HepG2 (cell line): ENCODE data around the gene DCC. TPM values are rescaled to one million over a fixed set of nuclear protein-coding genes. Genes with fewer than 3 reads are reported as not detected.

Experiments used
- ATAC-seq: fragments of 200-7000 bp; cut with Tn5 transposase; 3 replicates; pipeline ENCODE4 v1.9.1; 2020; ENCODE audit warnings: mild to moderate bottlenecking, moderate library complexity
- BruUV-seq: library from RNA; stranded (reverse); fragments of 400-500 nt; replicated peaks from 2 replicates; lab custom pipeline; 2021; lab: Mats Ljungman, UMichigan
- CTCF ChIA-PET: fragments of 300-600 bp; formaldehyde crosslinking; extraction: SDS; loops from one replicate; lab custom pipeline; 2021; ENCODE audit warnings: low total read pairs, inconsistent platforms, low intra/inter-chr PET ratio; lab: Yijun Ruan, JAX
- POLR2A ChIA-PET: fragments of 350-600 bp; sonication (Branson Sonifier 250); formaldehyde crosslinking; loops from one replicate; lab custom pipeline; 2020; ENCODE audit warnings: antibody characterized with exemption, inconsistent platforms; lab: Yijun Ruan, JAX
- DNase-seq: peaks from one replicate; pipeline ENCODE4 v3.0.0-alpha.2; 2015; ENCODE audit warnings: low spot score
- FAIRE-seq: peaks from 3 replicates; lab custom pipeline; 2011; peaks lifted over from hg19 to GRCh38; lab: Jason Lieb, UNC
- H2AFZ ChIP-seq: one replicate; pipeline ENCODE4 v1.6.1; 2011; ENCODE audit warnings: low read length, inconsistent platforms
- H3K27ac ChIP-seq: fragments of 300-600 bp; 3 replicates; pipeline ENCODE4 v1.8.0; 2011; ENCODE audit warnings: mixed run types, mild to moderate bottlenecking, mixed read lengths, low read length, inconsistent platforms; ENCODE audit not compliant: insufficient read depth; ENCODE audit errors: extremely low read length
- H3K27me3 ChIP-seq, 2 experiments: fragments of 200-600 bp in 1 of 2; 2 replicates in 1 of 2; 3 replicates in 1 of 2; pipeline versions ENCODE4 v1.6.0 to v1.8.0; 2011; ENCODE audit warnings: low read length in 2 of 2, mild to moderate bottlenecking in 2 of 2, moderate library complexity in 2 of 2, inconsistent platforms in 1 of 2; ENCODE audit not compliant: insufficient read depth in 2 of 2, control insufficient read depth in 1 of 2
- H3K36me3 ChIP-seq, 2 experiments: fragments of 200-600 bp in 1 of 2; replicated peaks in 1 of 2; 2 replicates in 1 of 2; 3 replicates in 1 of 2; pipeline versions ENCODE4 v1.5.1 to v1.8.0; 2011; ENCODE audit warnings: low read length in 2 of 2, inconsistent platforms in 1 of 2; ENCODE audit not compliant: insufficient read depth in 2 of 2, control insufficient read depth in 1 of 2
- H3K4me1 ChIP-seq: 2 replicates; pipeline ENCODE4 v1.5.1; 2012; ENCODE audit warnings: low read length, inconsistent platforms; ENCODE audit not compliant: insufficient read depth
- H3K4me2 ChIP-seq: 2 replicates; pipeline ENCODE4 v1.6.0; 2011; ENCODE audit warnings: low read depth, low read length, inconsistent platforms
- H3K4me3 ChIP-seq, 3 experiments: fragments of 200-600 bp in 1 of 3; sonication (generic), shearing (Covaris generic) in 1 of 3; replicated peaks in 1 of 3; 2 replicates each; pipeline ENCODE4 v1.5.1; 2011 to 2016; ENCODE audit warnings: low read length in 3 of 3, inconsistent platforms in 2 of 3, low read depth in 2 of 3, mild to moderate bottlenecking in 2 of 3, control low read depth in 1 of 3, mixed read lengths in 1 of 3; ENCODE audit not compliant: insufficient read depth in 1 of 3
- H3K79me2 ChIP-seq: one replicate; pipeline ENCODE4 v1.6.1; 2011; ENCODE audit warnings: low read length, inconsistent platforms; ENCODE audit not compliant: insufficient read depth
- H3K9ac ChIP-seq: 2 replicates; pipeline ENCODE4 v1.6.0; 2011; ENCODE audit warnings: mild to moderate bottlenecking, low read depth, low read length, inconsistent platforms; ENCODE audit not compliant: insufficient read depth
- H3K9me3 ChIP-seq: 2 replicates; pipeline ENCODE4 v1.5.1; 2012; ENCODE audit warnings: mild to moderate bottlenecking, low read length
- H4K20me1 ChIP-seq: 2 replicates; pipeline ENCODE4 v1.6.0; 2011; ENCODE audit warnings: inconsistent platforms, mild to moderate bottlenecking, low read length, moderate library complexity; ENCODE audit not compliant: insufficient read depth
- ARID2 ChIP-seq: sonication (generic); formaldehyde crosslinking; IDR thresholded peaks from 2 replicates; pipeline ENCODE4 v1.8.1; 2022; ENCODE audit warnings: mild to moderate bottlenecking, missing genetic modification reagents, borderline replicate concordance
- ASH2L ChIP-seq: fragments of 300-600, 200-600 bp; sonication (generic); IDR thresholded peaks from 2 replicates; pipeline ENCODE4 v1.7.0; 2017; ENCODE audit warnings: low read depth, mild to moderate bottlenecking, moderate library complexity, mixed read lengths, low read length; ENCODE audit not compliant: insufficient read length
- ATF5 ChIP-seq: sonication (generic); formaldehyde crosslinking; IDR thresholded peaks from 2 replicates; pipeline ENCODE4 v1.4.0; 2020; ENCODE audit warnings: mild to moderate bottlenecking, low read depth, missing genetic modification reagents
- BCL6 ChIP-seq: IDR thresholded peaks from 2 replicates; pipeline ENCODE4 v1.6.1; 2016; ENCODE audit warnings: missing genetic modification reagents, missing compliant biosample characterization
- DRAP1 ChIP-seq: IDR thresholded peaks from 2 replicates; pipeline ENCODE4 v1.6.1; 2016; ENCODE audit warnings: missing genetic modification reagents, missing compliant biosample characterization
- KDM4B ChIP-seq: sonication (generic); formaldehyde crosslinking; IDR thresholded peaks from 2 replicates; pipeline ENCODE4 v1.4.0; 2020; ENCODE audit warnings: missing genetic modification reagents
- NBN ChIP-seq: fragments of 450-650 bp; conservative IDR thresholded peaks from 2 replicates; pipeline ENCODE4 v1.6.1; 2017
- NR1H2 ChIP-seq: sonication (generic); formaldehyde crosslinking; IDR thresholded peaks from 2 replicates; pipeline ENCODE4 v1.8.1; 2022; ENCODE audit warnings: low read depth, missing genetic modification reagents, borderline replicate concordance
- SRSF4 ChIP-seq: fragments of 200-400 bp; formaldehyde crosslinking; IDR thresholded peaks from one replicate; pipeline ENCODE4 v1.6.1; 2018; ENCODE audit warnings: mild to moderate bottlenecking, low read depth, low read length, moderate library complexity; ENCODE audit not compliant: poor library complexity, severe bottlenecking
- TFE3 ChIP-seq: IDR thresholded peaks from 2 replicates; pipeline ENCODE4 v1.6.1; 2016
- TGIF2 ChIP-seq: IDR thresholded peaks from 2 replicates; pipeline ENCODE4 v1.6.1; 2016; ENCODE audit warnings: control low read depth, missing compliant biosample characterization
- ZBTB39 ChIP-seq: sonication (generic); formaldehyde crosslinking; IDR thresholded peaks from 2 replicates; pipeline ENCODE4 v1.5.0; 2020; ENCODE audit warnings: missing genetic modification reagents
- ZBTB49 ChIP-seq: sonication (generic); formaldehyde crosslinking; IDR thresholded peaks from 2 replicates; pipeline ENCODE4 v1.4.0; 2020; ENCODE audit warnings: missing genetic modification reagents, borderline replicate concordance
- ZNF230 ChIP-seq: sonication (generic); formaldehyde crosslinking; IDR thresholded peaks from 2 replicates; pipeline ENCODE4 v1.4.0; 2020; ENCODE audit warnings: mild to moderate bottlenecking, missing genetic modification reagents
- ZNF317 ChIP-seq: sonication (generic); formaldehyde crosslinking; IDR thresholded peaks from 2 replicates; pipeline ENCODE4 v1.5.0; 2020; ENCODE audit warnings: mild to moderate bottlenecking, missing genetic modification reagents
- ZNF335 ChIP-seq: sonication (generic); formaldehyde crosslinking; IDR thresholded peaks from 2 replicates; pipeline ENCODE4 v1.4.0; 2020; ENCODE audit warnings: missing genetic modification reagents
- ZNF33B ChIP-seq: sonication (generic); formaldehyde crosslinking; IDR thresholded peaks from 2 replicates; pipeline ENCODE4 v1.5.1; 2020; ENCODE audit warnings: mild to moderate bottlenecking, missing genetic modification reagents
- WGBS: methylation state at CpG from one replicate; pipeline ENCODE4 v1.1.6; 2017; ENCODE audit warnings: low lambda C conversion rate; 5-methylcytosine and 5-hydroxymethylcytosine counted together
- in situ Hi-C: cut with HindIII; loops from 2 replicates; pipeline ENCODE4 v1.10.0; 2017; ENCODE audit warnings: low pct_unique_long_range_greater_than_20kb; ENCODE audit not compliant: extremely low pct_ligation_motif_present
- intact Hi-C: fragments of 100-400 bp; cut with micrococcal nuclease; formaldehyde crosslinking; loops from one replicate; pipeline ENCODE4 v1.10.0; 2022; ENCODE audit not compliant: unreplicated experiment
- polyA plus RNA-seq, 8 experiments: library from polyadenylated mRNA; depleted of rRNA in 3 of 8; stranded (reverse) in 7 of 8; unstranded in 1 of 8; fragments of >200 nt; fragmentation: Illumina TruSeq in 4 of 8; extraction: Trizol in 4 of 8; gene quantifications; 2 replicates each; pipeline versions ENCODE4 v1.2.1 to v1.2.3, GENCODE V29; 2011 to 2016; ENCODE audit warnings: low read depth in 4 of 8, missing spikeins in 1 of 8, mixed read lengths in 1 of 8; ENCODE audit not compliant: insufficient read depth in 1 of 8
- total RNA-seq, 5 experiments: library from RNA; depleted of rRNA; stranded (reverse); fragments of >200 nt; fragmentation: Illumina TruSeq; extraction: Trizol; gene quantifications; 2 replicates each; pipeline ENCODE4 v1.2.3, GENCODE V29; 2016; ENCODE audit warnings: low read depth in 1 of 5

The DCC gene
- total and polyA plus RNA-seq, 2 of the 13 experiments (the other 11 are each of a cell fraction or from before 2014, with no cell fraction given), result not detected

GRCh38 chr18:52391810-52392559, 52.0 kb downstream of the DCC start:
- no peak for FAIRE-seq
- Histone ChIP-seq H3K36me3 (no peaks in the 10 kb centered on the region), H3K27me3 (no peaks in the 10 kb centered on the region), H3K4me1 (no peaks in the 10 kb centered on the region), H3K9ac (no peak overlapping the region), H3K4me2 (no peak overlapping the region), H3K27ac (no peak overlapping the region), H2AFZ (no peak overlapping the region), H3K9me3 (no peaks in the 10 kb centered on the region), H3K4me3 (no peak overlapping the region), H3K79me2 (no peaks in the 10 kb centered on the region), H4K20me1 (no peaks in the 10 kb centered on the region)
- POLR2A ChIA-PET, result no interaction called here
- DNase-seq, result no peak
- WGBS, result under 1% methylated on average over 8 of the region's 9 CpGs
- ATAC-seq, result no peak
- intact Hi-C loops, result no loop called here
- CTCF ChIA-PET, result no interaction called here
- no TSS peak for BruUV-seq
- in situ Hi-C loops, result no loop called here
- TF ChIP-seq NR1H2, result no peak
- TF ChIP-seq ZNF317, result no peak
- no peak for TF ChIP-seq DRAP1 (CRISPR knock-in tag)
- TF ChIP-seq TGIF2 (CRISPR knock-in tag), result no peak
- TF ChIP-seq ZNF33B (CRISPR knock-in tag), result no peak
- TF ChIP-seq SRSF4, result no peak
- TF ChIP-seq ASH2L, result no peak
- no peak for TF ChIP-seq NBN
- TF ChIP-seq ZNF335, result no peak
- TF ChIP-seq ATF5 (CRISPR knock-in tag), result no peak
- no peak for TF ChIP-seq KDM4B (CRISPR knock-in tag)
- TF ChIP-seq ARID2 (CRISPR knock-in tag), result no peak
- TF ChIP-seq ZBTB49 (CRISPR knock-in tag), result no peak
- TF ChIP-seq BCL6 (CRISPR knock-in tag), result no peak
- TF ChIP-seq ZNF230 (CRISPR knock-in tag), result no peak
- no peak for TF ChIP-seq TFE3
- TF ChIP-seq ZBTB39 (CRISPR knock-in tag), result no peak
